Panc1 (cell line): ENCODE results near the gene ACSM2B.

ENCODE experiments used
- CTCF ChIP-seq: fragments of 450-650 bp; IDR thresholded peaks from 2 replicates; pipeline ENCODE4 v1.5.1; 2017; ENCODE audit warnings: mild to moderate bottlenecking
- POLR2AphosphoS5 ChIP-seq: IDR thresholded peaks from 2 replicates; pipeline ENCODE4 v1.6.1; 2012; ENCODE audit warnings: mild to moderate bottlenecking, low read depth, low read length, moderate library complexity
- REST ChIP-seq, 2 experiments: IDR thresholded peaks; 2 replicates each; pipeline ENCODE4 v1.6.1; 2011 to 2012; ENCODE audit warnings: low read depth in 2 of 2, control low read depth in 1 of 2, low read length in 1 of 2, mild to moderate bottlenecking in 1 of 2, moderate library complexity in 1 of 2; ENCODE audit not compliant: insufficient read depth in 1 of 2
- TCF7L2 ChIP-seq: IDR thresholded peaks from 2 replicates; pipeline ENCODE4 v1.6.1; 2011; ENCODE audit warnings: mild to moderate bottlenecking, low read depth, low read length, inconsistent platforms

GRCh38 chr16:20620003-20620402 lies 43.8 kb upstream of the ACSM2B start:
- no peak for TF ChIP-seq CTCF
- no peak for TF ChIP-seq POLR2AphosphoS5
- no peak for TF ChIP-seq TCF7L2
- no peak for TF ChIP-seq REST (IDR thresholded peaks at IDR 0.05; ENCODE audit: insufficient read depth in 1 of 2, low read depth in 2 of 2, low read length in 1 of 2)
